K562 (cell line): Measurements from ENCODE around the gene TREH. TPM values are rescaled to one million over a fixed set of nuclear protein-coding genes. Genes with fewer than 3 reads are reported as not detected.

Experiments used
- KLF6 ChIP-seq: fragments of 250-450 bp; sonication (Bioruptor Pico); IDR thresholded peaks from 2 replicates; pipeline ENCODE4 v1.4.0; 2020; ENCODE audit warnings: mild to moderate bottlenecking, moderate library complexity, borderline replicate concordance
- RBM14 ChIP-seq: fragments of 200-400 bp; formaldehyde crosslinking; IDR thresholded peaks from 2 replicates; pipeline ENCODE4 v1.6.1; 2018; ENCODE audit warnings: low read depth, mild to moderate bottlenecking, low read length, moderate library complexity, borderline replicate concordance; ENCODE audit not compliant: insufficient read depth
- RFX7 ChIP-seq: fragments of 250-450 bp; sonication (Bioruptor Pico); IDR thresholded peaks from 2 replicates; pipeline ENCODE4 v1.5.1; 2021; ENCODE audit warnings: mild to moderate bottlenecking
- SRF ChIP-seq, 2 experiments: fragments of 250-450, 450-650 bp in 1 of 2; sonication (Bioruptor Pico) in 1 of 2; sonication (generic) in 1 of 2; formaldehyde crosslinking; IDR thresholded peaks; 2 replicates each; pipeline versions ENCODE4 v1.5.0 to v1.5.1; 2020 to 2022; ENCODE audit warnings: mild to moderate bottlenecking in 1 of 2, missing genetic modification reagents in 1 of 2
- TGIF2 ChIP-seq: sonication (generic); formaldehyde crosslinking; IDR thresholded peaks from 2 replicates; pipeline ENCODE4 v1.8.1; 2022; ENCODE audit warnings: mild to moderate bottlenecking, missing genetic modification reagents, moderate library complexity
- YY1 ChIP-seq, 3 experiments: IDR thresholded peaks; 2 replicates each; pipeline ENCODE4 v1.6.1; 2011; ENCODE audit warnings: low read length in 2 of 3, mild to moderate bottlenecking in 2 of 3, moderate library complexity in 2 of 3, borderline replicate concordance in 1 of 3, control low read depth in 1 of 3, low read depth in 1 of 3; ENCODE audit not compliant: insufficient read depth in 3 of 3, insufficient replicate concordance in 2 of 3, control insufficient read depth in 1 of 3, insufficient read length in 1 of 3; ENCODE audit errors: extremely low read depth in 1 of 3
- ZNF232 ChIP-seq: sonication (generic); formaldehyde crosslinking; IDR thresholded peaks from 2 replicates; pipeline ENCODE4 v1.8.0; 2022; ENCODE audit warnings: mild to moderate bottlenecking, missing genetic modification reagents
- ZNF445 ChIP-seq: fragments of 250-450 bp; sonication (Bioruptor Pico); IDR thresholded peaks from 2 replicates; pipeline ENCODE4 v1.4.0; 2020; ENCODE audit warnings: low read depth, mild to moderate bottlenecking, moderate library complexity
- polyA plus RNA-seq, 8 experiments: library from polyadenylated mRNA; depleted of rRNA in 4 of 8; stranded (reverse) in 5 of 8; unstranded in 3 of 8; fragments of >200 nt; fragmentation: Nextera tagmentation in 2 of 8; fragmentation: Illumina TruSeq in 1 of 8; extraction: Ambion mirVana in 2 of 8; extraction: Trizol in 1 of 8; gene quantifications; 2 replicates each; pipeline versions ENCODE4 v1.2.1 to v1.2.3, GENCODE V29; 2011 to 2014; ENCODE audit warnings: inconsistent platforms in 1 of 8, missing spikeins in 1 of 8
- total RNA-seq, 7 experiments: library from RNA; depleted of rRNA in 6 of 7; stranded (reverse); fragments of >200 nt in 6 of 7; fragmentation: Illumina TruSeq in 2 of 7; extraction: Trizol in 2 of 7; gene quantifications; 2 replicates each; pipeline versions ENCODE4 v1.2.1 to v1.2.3, GENCODE V29; 2011 to 2021; ENCODE audit warnings: low replicate concordance in 1 of 7
- TF ChIP-seq, protein P1 (sequence below), 2 experiments: fragments of 450-650 bp; formaldehyde crosslinking in 1 of 2; IDR thresholded peaks; 2 replicates each; pipeline versions ENCODE4 v1.4.0 to v1.6.1; 2014 to 2020; ENCODE audit warnings: mild to moderate bottlenecking in 2 of 2, borderline replicate concordance in 1 of 2, low read depth in 1 of 2
- TF ChIP-seq, protein P2 (sequence below): sonication (generic); formaldehyde crosslinking; IDR thresholded peaks from 2 replicates; pipeline ENCODE4 v1.8.0; 2023; ENCODE audit warnings: missing genetic modification reagents, mild to moderate bottlenecking, borderline replicate concordance

Gene TREH
- total and polyA plus RNA-seq, 9 of the 15 experiments (the other 6 are each of a cell fraction or from before 2014, with no cell fraction given): 0.09 to 0.20 (median 0.11) TPM; not detected in 6

DNA sequence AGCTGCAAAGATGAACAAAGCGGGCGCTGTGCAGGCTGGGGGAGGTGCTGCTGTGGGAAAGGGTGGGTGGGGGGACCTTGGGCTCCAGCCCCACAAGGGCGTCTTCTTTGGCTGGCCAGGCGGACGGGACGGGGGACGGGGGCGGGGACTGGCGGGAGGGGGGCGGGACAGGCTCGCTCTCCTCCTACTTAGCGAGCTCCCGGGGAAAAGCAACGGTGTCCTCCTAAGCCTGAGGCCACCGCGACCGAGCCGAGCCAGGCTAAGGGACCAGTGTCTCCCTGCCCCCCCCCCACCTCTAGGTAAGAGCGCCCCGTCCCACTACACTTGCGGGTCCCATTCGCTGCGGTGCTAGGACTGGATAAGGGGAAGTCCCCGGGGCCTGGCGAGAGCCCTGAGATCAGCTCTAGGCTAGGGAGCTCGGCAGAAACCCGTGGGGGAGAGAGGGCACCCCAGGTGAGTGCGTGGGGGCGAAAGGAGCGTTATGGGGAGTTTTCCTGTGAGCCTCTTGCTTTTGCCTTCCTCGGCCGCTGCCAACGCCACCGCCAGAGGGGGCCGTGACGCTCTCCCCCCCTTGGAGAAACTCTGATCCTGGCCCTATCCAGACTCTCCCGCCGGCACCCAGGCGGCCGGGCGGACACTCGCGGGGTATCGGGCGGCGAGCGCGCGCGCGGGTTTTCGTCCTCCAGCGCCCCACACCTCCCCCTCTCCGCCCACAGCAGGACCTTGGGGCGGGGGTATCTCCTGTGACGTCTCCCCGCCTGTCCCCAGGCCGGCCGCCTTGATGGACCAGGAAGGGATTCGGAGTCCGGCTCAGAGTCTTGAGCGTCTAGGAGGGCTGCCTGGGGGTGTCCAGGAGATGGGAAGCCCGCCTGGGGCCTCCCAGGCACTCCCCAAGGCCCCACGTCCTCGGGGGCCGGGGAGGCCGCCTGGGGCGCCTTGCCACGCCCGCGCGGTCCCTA lies 71.8 kb downstream of the TREH start, which contains the start of gene PHLDB1 (continued):
- TF ChIP-seq RBM14 (peak; percentile 19; the same call in 1 of the 2 replicates), ZNF232 (CRISPR knock-in tag) (no peak), SRF (CRISPR knock-in tag; IDR thresholded peaks at IDR 0.05) (no peak; a peak in 1 of 4 replicates), TGIF2 (CRISPR knock-in tag) (no peak), KLF6 (CRISPR knock-in tag) (no peak), ZNF445 (CRISPR knock-in tag) (no peak), YY1 (IDR thresholded peaks at IDR 0.05; ENCODE audit: borderline replicate concordance in 1 of 3, control insufficient read depth in 1 of 3, extremely low read depth in 1 of 3, insufficient read depth in 3 of 3, insufficient read length in 1 of 3, insufficient replicate concordance in 2 of 3, low read depth in 1 of 3, low read length in 2 of 3) (no peak), RFX7 (no peak)
- TF ChIP-seq, protein P1, sequence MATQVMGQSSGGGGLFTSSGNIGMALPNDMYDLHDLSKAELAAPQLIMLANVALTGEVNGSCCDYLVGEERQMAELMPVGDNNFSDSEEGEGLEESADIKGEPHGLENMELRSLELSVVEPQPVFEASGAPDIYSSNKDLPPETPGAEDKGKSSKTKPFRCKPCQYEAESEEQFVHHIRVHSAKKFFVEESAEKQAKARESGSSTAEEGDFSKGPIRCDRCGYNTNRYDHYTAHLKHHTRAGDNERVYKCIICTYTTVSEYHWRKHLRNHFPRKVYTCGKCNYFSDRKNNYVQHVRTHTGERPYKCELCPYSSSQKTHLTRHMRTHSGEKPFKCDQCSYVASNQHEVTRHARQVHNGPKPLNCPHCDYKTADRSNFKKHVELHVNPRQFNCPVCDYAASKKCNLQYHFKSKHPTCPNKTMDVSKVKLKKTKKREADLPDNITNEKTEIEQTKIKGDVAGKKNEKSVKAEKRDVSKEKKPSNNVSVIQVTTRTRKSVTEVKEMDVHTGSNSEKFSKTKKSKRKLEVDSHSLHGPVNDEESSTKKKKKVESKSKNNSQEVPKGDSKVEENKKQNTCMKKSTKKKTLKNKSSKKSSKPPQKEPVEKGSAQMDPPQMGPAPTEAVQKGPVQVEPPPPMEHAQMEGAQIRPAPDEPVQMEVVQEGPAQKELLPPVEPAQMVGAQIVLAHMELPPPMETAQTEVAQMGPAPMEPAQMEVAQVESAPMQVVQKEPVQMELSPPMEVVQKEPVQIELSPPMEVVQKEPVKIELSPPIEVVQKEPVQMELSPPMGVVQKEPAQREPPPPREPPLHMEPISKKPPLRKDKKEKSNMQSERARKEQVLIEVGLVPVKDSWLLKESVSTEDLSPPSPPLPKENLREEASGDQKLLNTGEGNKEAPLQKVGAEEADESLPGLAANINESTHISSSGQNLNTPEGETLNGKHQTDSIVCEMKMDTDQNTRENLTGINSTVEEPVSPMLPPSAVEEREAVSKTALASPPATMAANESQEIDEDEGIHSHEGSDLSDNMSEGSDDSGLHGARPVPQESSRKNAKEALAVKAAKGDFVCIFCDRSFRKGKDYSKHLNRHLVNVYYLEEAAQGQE (IDR thresholded peaks at IDR 0.05; ENCODE audit: borderline replicate concordance): peak; percentile 52
- TF ChIP-seq, protein P1 (CRISPR knock-in tag; IDR thresholded peaks at IDR 0.05; ENCODE audit: low read depth): no peak
- TF ChIP-seq, protein P2, sequence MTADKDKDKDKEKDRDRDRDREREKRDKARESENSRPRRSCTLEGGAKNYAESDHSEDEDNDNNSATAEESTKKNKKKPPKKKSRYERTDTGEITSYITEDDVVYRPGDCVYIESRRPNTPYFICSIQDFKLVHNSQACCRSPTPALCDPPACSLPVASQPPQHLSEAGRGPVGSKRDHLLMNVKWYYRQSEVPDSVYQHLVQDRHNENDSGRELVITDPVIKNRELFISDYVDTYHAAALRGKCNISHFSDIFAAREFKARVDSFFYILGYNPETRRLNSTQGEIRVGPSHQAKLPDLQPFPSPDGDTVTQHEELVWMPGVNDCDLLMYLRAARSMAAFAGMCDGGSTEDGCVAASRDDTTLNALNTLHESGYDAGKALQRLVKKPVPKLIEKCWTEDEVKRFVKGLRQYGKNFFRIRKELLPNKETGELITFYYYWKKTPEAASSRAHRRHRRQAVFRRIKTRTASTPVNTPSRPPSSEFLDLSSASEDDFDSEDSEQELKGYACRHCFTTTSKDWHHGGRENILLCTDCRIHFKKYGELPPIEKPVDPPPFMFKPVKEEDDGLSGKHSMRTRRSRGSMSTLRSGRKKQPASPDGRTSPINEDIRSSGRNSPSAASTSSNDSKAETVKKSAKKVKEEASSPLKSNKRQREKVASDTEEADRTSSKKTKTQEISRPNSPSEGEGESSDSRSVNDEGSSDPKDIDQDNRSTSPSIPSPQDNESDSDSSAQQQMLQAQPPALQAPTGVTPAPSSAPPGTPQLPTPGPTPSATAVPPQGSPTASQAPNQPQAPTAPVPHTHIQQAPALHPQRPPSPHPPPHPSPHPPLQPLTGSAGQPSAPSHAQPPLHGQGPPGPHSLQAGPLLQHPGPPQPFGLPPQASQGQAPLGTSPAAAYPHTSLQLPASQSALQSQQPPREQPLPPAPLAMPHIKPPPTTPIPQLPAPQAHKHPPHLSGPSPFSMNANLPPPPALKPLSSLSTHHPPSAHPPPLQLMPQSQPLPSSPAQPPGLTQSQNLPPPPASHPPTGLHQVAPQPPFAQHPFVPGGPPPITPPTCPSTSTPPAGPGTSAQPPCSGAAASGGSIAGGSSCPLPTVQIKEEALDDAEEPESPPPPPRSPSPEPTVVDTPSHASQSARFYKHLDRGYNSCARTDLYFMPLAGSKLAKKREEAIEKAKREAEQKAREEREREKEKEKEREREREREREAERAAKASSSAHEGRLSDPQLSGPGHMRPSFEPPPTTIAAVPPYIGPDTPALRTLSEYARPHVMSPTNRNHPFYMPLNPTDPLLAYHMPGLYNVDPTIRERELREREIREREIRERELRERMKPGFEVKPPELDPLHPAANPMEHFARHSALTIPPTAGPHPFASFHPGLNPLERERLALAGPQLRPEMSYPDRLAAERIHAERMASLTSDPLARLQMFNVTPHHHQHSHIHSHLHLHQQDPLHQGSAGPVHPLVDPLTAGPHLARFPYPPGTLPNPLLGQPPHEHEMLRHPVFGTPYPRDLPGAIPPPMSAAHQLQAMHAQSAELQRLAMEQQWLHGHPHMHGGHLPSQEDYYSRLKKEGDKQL (CRISPR knock-in tag): no peak
